HepG2 (cell line): ENCODE results near the gene SIRT7. TPM values are rescaled to one million over a fixed set of nuclear protein-coding genes. Genes with fewer than 3 reads are reported as not detected.

Experiments
- ATAC-seq: fragments of 200-7000 bp; cut with Tn5 transposase; 3 replicates; pipeline ENCODE4 v1.9.1; 2020; ENCODE audit warnings: mild to moderate bottlenecking, moderate library complexity
- BruUV-seq: library from RNA; stranded (reverse); fragments of 400-500 nt; replicated peaks from 2 replicates; lab custom pipeline; 2021; lab: Mats Ljungman, UMichigan
- CTCF ChIA-PET: fragments of 300-600 bp; formaldehyde crosslinking; extraction: SDS; loops from one replicate; lab custom pipeline; 2021; ENCODE audit warnings: low total read pairs, inconsistent platforms, low intra/inter-chr PET ratio; lab: Yijun Ruan, JAX
- POLR2A ChIA-PET: fragments of 350-600 bp; sonication (Branson Sonifier 250); formaldehyde crosslinking; loops from one replicate; lab custom pipeline; 2020; ENCODE audit warnings: antibody characterized with exemption, inconsistent platforms; lab: Yijun Ruan, JAX
- DNase-seq: peaks from one replicate; pipeline ENCODE4 v3.0.0-alpha.2; 2015; ENCODE audit warnings: low spot score
- FAIRE-seq: peaks from 3 replicates; lab custom pipeline; 2011; peaks lifted over from hg19 to GRCh38; lab: Jason Lieb, UNC
- H2AFZ ChIP-seq: one replicate; pipeline ENCODE4 v1.6.1; 2011; ENCODE audit warnings: low read length, inconsistent platforms
- H3K27ac ChIP-seq: fragments of 300-600 bp; 3 replicates; pipeline ENCODE4 v1.8.0; 2011; ENCODE audit warnings: mixed run types, mild to moderate bottlenecking, mixed read lengths, low read length, inconsistent platforms; ENCODE audit not compliant: insufficient read depth; ENCODE audit errors: extremely low read length
- H3K27me3 ChIP-seq, 2 experiments: fragments of 200-600 bp in 1 of 2; 2 replicates in 1 of 2; 3 replicates in 1 of 2; pipeline versions ENCODE4 v1.6.0 to v1.8.0; 2011; ENCODE audit warnings: low read length in 2 of 2, mild to moderate bottlenecking in 2 of 2, moderate library complexity in 2 of 2, inconsistent platforms in 1 of 2; ENCODE audit not compliant: insufficient read depth in 2 of 2, control insufficient read depth in 1 of 2
- H3K36me3 ChIP-seq, 2 experiments: fragments of 200-600 bp in 1 of 2; replicated peaks in 1 of 2; 2 replicates in 1 of 2; 3 replicates in 1 of 2; pipeline versions ENCODE4 v1.5.1 to v1.8.0; 2011; ENCODE audit warnings: low read length in 2 of 2, inconsistent platforms in 1 of 2; ENCODE audit not compliant: insufficient read depth in 2 of 2, control insufficient read depth in 1 of 2
- H3K4me1 ChIP-seq: 2 replicates; pipeline ENCODE4 v1.5.1; 2012; ENCODE audit warnings: low read length, inconsistent platforms; ENCODE audit not compliant: insufficient read depth
- H3K4me2 ChIP-seq: 2 replicates; pipeline ENCODE4 v1.6.0; 2011; ENCODE audit warnings: low read depth, low read length, inconsistent platforms
- H3K4me3 ChIP-seq, 3 experiments: fragments of 200-600 bp in 1 of 3; sonication (generic), shearing (Covaris generic) in 1 of 3; replicated peaks in 1 of 3; 2 replicates each; pipeline ENCODE4 v1.5.1; 2011 to 2016; ENCODE audit warnings: low read length in 3 of 3, inconsistent platforms in 2 of 3, low read depth in 2 of 3, mild to moderate bottlenecking in 2 of 3, control low read depth in 1 of 3, mixed read lengths in 1 of 3; ENCODE audit not compliant: insufficient read depth in 1 of 3
- H3K79me2 ChIP-seq: one replicate; pipeline ENCODE4 v1.6.1; 2011; ENCODE audit warnings: low read length, inconsistent platforms; ENCODE audit not compliant: insufficient read depth
- H3K9ac ChIP-seq: 2 replicates; pipeline ENCODE4 v1.6.0; 2011; ENCODE audit warnings: mild to moderate bottlenecking, low read depth, low read length, inconsistent platforms; ENCODE audit not compliant: insufficient read depth
- H3K9me3 ChIP-seq: 2 replicates; pipeline ENCODE4 v1.5.1; 2012; ENCODE audit warnings: mild to moderate bottlenecking, low read length
- H4K20me1 ChIP-seq: 2 replicates; pipeline ENCODE4 v1.6.0; 2011; ENCODE audit warnings: inconsistent platforms, mild to moderate bottlenecking, low read length, moderate library complexity; ENCODE audit not compliant: insufficient read depth
- CREB1 ChIP-seq, 2 experiments: fragments of 450-650 bp in 1 of 2; IDR thresholded peaks; 2 replicates each; pipeline ENCODE4 v1.6.1; 2016 to 2017; ENCODE audit warnings: control low read depth in 1 of 2, mild to moderate bottlenecking in 1 of 2, missing compliant biosample characterization in 1 of 2, missing genetic modification characterization in 1 of 2
- FOXA1 ChIP-seq, 2 experiments: fragments of 450-650 bp in 1 of 2; sonication (generic) in 1 of 2; formaldehyde crosslinking in 1 of 2; IDR thresholded peaks; 2 replicates each; pipeline versions ENCODE4 v1.4.0 to v1.6.1; 2016 to 2020; ENCODE audit warnings: missing genetic modification reagents in 1 of 2
- GABPB1 ChIP-seq: IDR thresholded peaks from 2 replicates; pipeline ENCODE4 v1.6.1; 2016; ENCODE audit warnings: mild to moderate bottlenecking, missing genetic modification reagents, moderate library complexity, missing compliant biosample characterization
- HDAC6 ChIP-seq: fragments of 200-600 bp; sonication (generic); IDR thresholded peaks from 2 replicates; pipeline ENCODE4 v1.7.0; 2017; ENCODE audit warnings: mild to moderate bottlenecking, antibody characterized with exemption, low read length, low read depth
- JUN ChIP-seq: sonication (generic); formaldehyde crosslinking; IDR thresholded peaks from 2 replicates; pipeline ENCODE4 v1.4.0; 2020; ENCODE audit warnings: mild to moderate bottlenecking, missing genetic modification reagents
- KAT2B ChIP-seq: fragments of 150-350 bp; IDR thresholded peaks from 2 replicates; pipeline ENCODE4 v1.6.1; 2014; ENCODE audit warnings: low read depth, low read length, borderline replicate concordance
- KDM6A ChIP-seq: IDR thresholded peaks from 2 replicates; pipeline ENCODE4 v1.6.1; 2016; ENCODE audit warnings: low read depth
- PCBP1 ChIP-seq: fragments of 200-400 bp; formaldehyde crosslinking; IDR thresholded peaks from 2 replicates; pipeline ENCODE4 v1.6.1; 2017; ENCODE audit warnings: mild to moderate bottlenecking, low read depth, low read length, borderline replicate concordance
- POLR2G ChIP-seq: fragments of 200-400 bp; formaldehyde crosslinking; IDR thresholded peaks from 2 replicates; pipeline ENCODE4 v1.6.1; 2018; ENCODE audit warnings: mild to moderate bottlenecking, low read depth, low read length, moderate library complexity
- SKIL ChIP-seq: sonication (generic); formaldehyde crosslinking; IDR thresholded peaks from 2 replicates; pipeline ENCODE4 v1.8.0; 2022; ENCODE audit warnings: missing genetic modification reagents, mild to moderate bottlenecking, moderate library complexity, borderline replicate concordance
- SRSF1 ChIP-seq: fragments of 200-400 bp; formaldehyde crosslinking; optimal IDR thresholded peaks from 2 replicates; pipeline ENCODE3; 2017; ENCODE audit warnings: mild to moderate bottlenecking, low read depth, low read length, moderate library complexity
- SSRP1 ChIP-seq: IDR thresholded peaks from 2 replicates; pipeline ENCODE4 v1.6.1; 2016; ENCODE audit warnings: control low read depth
- TAF1 ChIP-seq: sonication (generic); formaldehyde crosslinking; IDR thresholded peaks from 2 replicates; pipeline ENCODE4 v1.4.0; 2020; ENCODE audit warnings: missing genetic modification reagents
- ZBTB7A ChIP-seq: sonication (generic); formaldehyde crosslinking; IDR thresholded peaks from 2 replicates; pipeline ENCODE4 v1.8.0; 2022; ENCODE audit warnings: mild to moderate bottlenecking, missing genetic modification reagents
- ZNF33B ChIP-seq: sonication (generic); formaldehyde crosslinking; IDR thresholded peaks from 2 replicates; pipeline ENCODE4 v1.5.1; 2020; ENCODE audit warnings: mild to moderate bottlenecking, missing genetic modification reagents
- ZNF550 ChIP-seq: sonication (generic); formaldehyde crosslinking; IDR thresholded peaks from 2 replicates; pipeline ENCODE4 v1.4.0; 2020; ENCODE audit warnings: mild to moderate bottlenecking, missing genetic modification reagents, borderline replicate concordance
- ZNF574 ChIP-seq: sonication (generic); formaldehyde crosslinking; IDR thresholded peaks from 2 replicates; pipeline ENCODE4 v1.4.0; 2020; ENCODE audit warnings: missing genetic modification reagents
- ZNF772 ChIP-seq: sonication (generic); formaldehyde crosslinking; IDR thresholded peaks from 2 replicates; pipeline ENCODE4 v1.5.0; 2020; ENCODE audit warnings: mild to moderate bottlenecking, missing genetic modification reagents
- ZNF782 ChIP-seq: sonication (generic); formaldehyde crosslinking; IDR thresholded peaks from 2 replicates; pipeline ENCODE4 v1.4.0; 2020; ENCODE audit warnings: missing genetic modification reagents, mild to moderate bottlenecking, borderline replicate concordance
- ZNF788 ChIP-seq: sonication (generic); formaldehyde crosslinking; IDR thresholded peaks from 2 replicates; pipeline ENCODE4 v1.5.0; 2020; ENCODE audit warnings: mild to moderate bottlenecking, missing genetic modification reagents, borderline replicate concordance
- WGBS: methylation state at CpG from one replicate; pipeline ENCODE4 v1.1.6; 2017; ENCODE audit warnings: low lambda C conversion rate; 5-methylcytosine and 5-hydroxymethylcytosine counted together
- in situ Hi-C: cut with HindIII; loops from 2 replicates; pipeline ENCODE4 v1.10.0; 2017; ENCODE audit warnings: low pct_unique_long_range_greater_than_20kb; ENCODE audit not compliant: extremely low pct_ligation_motif_present
- intact Hi-C: fragments of 100-400 bp; cut with micrococcal nuclease; formaldehyde crosslinking; loops from one replicate; pipeline ENCODE4 v1.10.0; 2022; ENCODE audit not compliant: unreplicated experiment
- polyA plus RNA-seq, 8 experiments: library from polyadenylated mRNA; depleted of rRNA in 3 of 8; stranded (reverse) in 7 of 8; unstranded in 1 of 8; fragments of >200 nt; fragmentation: Illumina TruSeq in 4 of 8; extraction: Trizol in 4 of 8; gene quantifications; 2 replicates each; pipeline versions ENCODE4 v1.2.1 to v1.2.3, GENCODE V29; 2011 to 2016; ENCODE audit warnings: low read depth in 4 of 8, missing spikeins in 1 of 8, mixed read lengths in 1 of 8; ENCODE audit not compliant: insufficient read depth in 1 of 8
- total RNA-seq, 5 experiments: library from RNA; depleted of rRNA; stranded (reverse); fragments of >200 nt; fragmentation: Illumina TruSeq; extraction: Trizol; gene quantifications; 2 replicates each; pipeline ENCODE4 v1.2.3, GENCODE V29; 2016; ENCODE audit warnings: low read depth in 1 of 5

The SIRT7 gene
- total and polyA plus RNA-seq, 2 of the 13 experiments (the other 11 are each of a cell fraction or from before 2014, with no cell fraction given) = 8.3 to 24.8 TPM

DNA sequence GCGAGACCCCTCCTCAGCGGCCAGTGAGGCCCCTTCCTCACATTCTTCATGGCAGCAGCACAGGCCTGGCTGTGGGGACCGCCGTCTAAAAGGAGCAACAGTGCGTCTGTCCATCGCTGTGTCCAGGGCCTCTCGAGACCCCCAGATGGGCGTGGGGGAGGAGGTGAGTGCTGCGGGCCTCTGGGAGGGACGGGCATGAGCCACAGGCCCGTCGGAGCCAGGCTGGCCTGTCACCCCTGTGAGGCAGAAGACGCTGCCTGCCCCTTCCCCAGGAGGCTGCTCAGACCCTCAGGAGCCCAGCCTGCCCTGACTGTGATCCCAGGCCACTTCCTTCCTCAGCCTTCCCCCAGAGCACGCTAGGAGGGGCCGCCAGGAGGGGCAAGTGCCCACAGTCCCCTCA, 21.2 kb upstream of the SIRT7 start (continued):
- TF ChIP-seq ZNF574 (CRISPR knock-in tag) = no peak
- TF ChIP-seq CREB1 (IDR thresholded peaks at IDR 0.05) = no peak
- TF ChIP-seq CREB1 (CRISPR knock-in tag; IDR thresholded peaks at IDR 0.05) = no peak
- TF ChIP-seq ZNF782 (CRISPR knock-in tag) = no peak
- TF ChIP-seq JUN = no peak
- no peak for TF ChIP-seq HDAC6
- TF ChIP-seq SSRP1 (CRISPR knock-in tag) = no peak
- TF ChIP-seq GABPB1 (CRISPR knock-in tag) = peak; percentile 8; the same call in 1 of the 2 replicates
- TF ChIP-seq KDM6A (CRISPR knock-in tag) = no peak

- FAIRE-seq (no peak), ATAC-seq (no peak), DNase-seq (no peak)
- peak overlapping the region; percentile 41 to 88 (median 43) for H3K4me3 ChIP-seq
- no peaks in the 10 kb centered on the region for H3K9me3 ChIP-seq
- 98% methylated on average over 6 of the region's 6 CpGs for WGBS
- H3K79me2 ChIP-seq = peaks cover 19% of the 10 kb centered on the region
- peaks cover 13 to 27% of the 10 kb centered on the region in 2 experiments; a peak in 4 of 5 replicates for H3K27me3 ChIP-seq
- POLR2A ChIA-PET = interaction anchor here (0.6 to 7.9 kb wide), 11 partner anchors 9 to 86 kb away, joined by 4 to 71 read pairs (median 8); partner anchors contain the start of genes CENPX, LRRC45, MAFG and SIRT7
- CTCF ChIA-PET = no interaction called here
- peaks cover 64% of the 10 kb centered on the region for H3K4me1 ChIP-seq
- H4K20me1 ChIP-seq = peaks cover 5% of the 10 kb centered on the region; the same call in 1 of the 2 replicates
- no TSS peak for BruUV-seq
- H3K4me2 ChIP-seq = peak overlapping the region; percentile 86
- peaks cover 11 to 28% of the 10 kb centered on the region in 2 experiments for H3K36me3 ChIP-seq
- H3K9ac ChIP-seq = peak overlapping the region; percentile 83
- no peak overlapping the region for H2AFZ ChIP-seq
- in situ Hi-C loops = no loop called here
- intact Hi-C loops = no loop called here
- peak overlapping the region; percentile 1 for H3K27ac ChIP-seq
- no peak for TF ChIP-seq SKIL
- no peak for TF ChIP-seq KAT2B
- no peak for TF ChIP-seq FOXA1 (IDR thresholded peaks at IDR 0.05)
- TF ChIP-seq FOXA1 (CRISPR knock-in tag; IDR thresholded peaks at IDR 0.05) = no peak
- TF ChIP-seq SRSF1 = peak; percentile 47
- 0 out of 2 replicates have a peak, but pooled peaks have one; percentile 25 for TF ChIP-seq ZNF33B
- TF ChIP-seq ZNF772 (CRISPR knock-in tag) = peak; percentile 13; the same call in 1 of the 2 replicates
- TF ChIP-seq ZNF550 (CRISPR knock-in tag) = 0 out of 2 replicates have a peak, but pooled peaks have one; percentile 60
- TF ChIP-seq TAF1 (CRISPR knock-in tag) = peak; percentile 24; the same call in 1 of the 2 replicates
- TF ChIP-seq ZBTB7A (CRISPR knock-in tag) = peak; percentile 82
- TF ChIP-seq POLR2G = 0 out of 2 replicates have a peak, but pooled peaks have one; percentile 6
- TF ChIP-seq PCBP1 = no peak
- TF ChIP-seq ZNF788 (CRISPR knock-in tag) = 0 out of 2 replicates have a peak, but pooled peaks have one; percentile 9
Measured at GRCh38 chr17:81935709-81936084, 17.7 kb upstream of the SIRT7 start.
